Measurements from ENCODE around the gene OAF. TPM values are rescaled to one million over a fixed set of nuclear protein-coding genes. Genes with fewer than 3 reads are reported as not detected.

Gene OAF
- total and polyA plus RNA-seq, 2 donors (not counting 1 experiment from before 2014, with no cell fraction given), result 1.3 to 1.9 TPM

DNA sequence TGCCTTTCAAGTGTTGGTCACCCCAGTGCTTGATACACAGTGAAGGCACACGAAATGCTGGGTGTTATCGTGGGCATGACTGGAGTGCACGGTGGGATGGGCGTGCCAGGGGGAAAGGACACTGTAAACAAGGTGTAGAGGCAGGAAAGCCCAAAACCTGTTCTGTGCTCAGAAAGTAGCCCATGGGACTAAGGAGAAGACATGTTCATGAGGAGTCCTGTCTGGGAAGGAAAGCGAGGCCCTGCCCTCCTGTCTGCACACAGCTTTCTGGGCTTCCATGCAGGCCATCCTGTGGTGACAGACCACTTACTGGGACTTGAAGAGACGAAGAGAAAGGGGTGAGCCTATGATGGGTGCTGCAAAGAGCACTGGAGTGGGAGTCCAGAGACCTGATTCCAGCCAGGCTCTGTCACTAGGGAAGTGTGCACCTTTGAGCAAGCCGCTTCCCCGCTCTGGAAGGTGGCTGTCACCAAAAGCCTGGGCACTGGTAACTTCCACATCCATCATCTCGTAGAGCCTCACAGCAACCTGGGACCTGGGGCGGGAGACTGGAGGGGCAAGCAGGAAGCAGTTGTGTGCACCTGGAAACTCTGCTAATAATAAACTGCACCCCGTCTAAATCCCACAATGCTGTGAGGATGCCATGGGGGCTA lies 28.3 kb downstream of the OAF start:
- intact Hi-C loops (cut with micrococcal nuclease), result no loop called here
- no peaks in the 10 kb centered on the region for H3K9me3 Mint-ChIP-seq (ENCODE audit: insufficient read depth)
- H3K9ac ChIP-seq (ENCODE audit: low read length), result no peak overlapping the region

More for the DNA sequence above, 28.3 kb downstream of the OAF start:
- H3K27ac ChIP-seq (ENCODE audit: low read length in 2 of 2), result no peak overlapping the region
- peaks cover 0 to 52% (median 10%) of the 10 kb centered on the region in 4 experiments for H3K27me3 ChIP-seq (replicated peaks in 1 of 4; ENCODE audit: control extremely low read depth in 1 of 4, control insufficient read depth in 3 of 4, insufficient read depth in 4 of 4, low read length in 3 of 4)
- H3K36me3 ChIP-seq (replicated peaks in 1 of 2; ENCODE audit: control extremely low read depth in 1 of 2, control insufficient read depth in 1 of 2, extremely low read depth in 1 of 2, insufficient read depth in 2 of 2, low read length in 1 of 2), result no peaks in the 10 kb centered on the region
- no peak overlapping the region for H3K4me2 ChIP-seq (replicated peaks; ENCODE audit: low read depth, low read length, poor library complexity, severe bottlenecking)
- H3K4me3 ChIP-seq (ENCODE audit: control extremely low read depth in 1 of 5, extremely low read depth in 1 of 5, insufficient read depth in 1 of 5, low read depth in 2 of 5, low read length in 4 of 5), result no peak overlapping the region
- Mint-ChIP-seq H3K4me1 (no peaks in the 10 kb centered on the region), H3K27me3 (peaks cover 66% of the 10 kb centered on the region), H3K4me3 (no peak overlapping the region), H3K27ac (no peak overlapping the region)
- no peaks in the 10 kb centered on the region for H3K4me1 ChIP-seq (ENCODE audit: control insufficient read depth in 2 of 2, insufficient read depth in 2 of 2, low read length in 2 of 2)
- H4K20me1 ChIP-seq (ENCODE audit: control insufficient read depth, insufficient read depth, low read length, poor library complexity, severe bottlenecking), result no peaks in the 10 kb centered on the region
- H2AFZ ChIP-seq (ENCODE audit: insufficient read depth, low read depth, low read length, poor library complexity, severe bottlenecking), result no peak overlapping the region
- ChIA-PET POLR2A (no interaction called here), CTCF (no interaction called here)
- H3K9me3 ChIP-seq (ENCODE audit: control extremely low read depth in 1 of 3, control insufficient read depth in 2 of 3, insufficient read depth in 1 of 3, low read length in 2 of 3), result peaks cover 0 to 3% (median 0%) of the 10 kb centered on the region in 3 donors
- no peak for TF ChIP-seq EZH2 (IDR thresholded peaks at IDR 0.05; ENCODE audit: borderline replicate concordance, insufficient read depth, low read depth, low read length, poor library complexity, severe bottlenecking)
- TF ChIP-seq, protein P1, sequence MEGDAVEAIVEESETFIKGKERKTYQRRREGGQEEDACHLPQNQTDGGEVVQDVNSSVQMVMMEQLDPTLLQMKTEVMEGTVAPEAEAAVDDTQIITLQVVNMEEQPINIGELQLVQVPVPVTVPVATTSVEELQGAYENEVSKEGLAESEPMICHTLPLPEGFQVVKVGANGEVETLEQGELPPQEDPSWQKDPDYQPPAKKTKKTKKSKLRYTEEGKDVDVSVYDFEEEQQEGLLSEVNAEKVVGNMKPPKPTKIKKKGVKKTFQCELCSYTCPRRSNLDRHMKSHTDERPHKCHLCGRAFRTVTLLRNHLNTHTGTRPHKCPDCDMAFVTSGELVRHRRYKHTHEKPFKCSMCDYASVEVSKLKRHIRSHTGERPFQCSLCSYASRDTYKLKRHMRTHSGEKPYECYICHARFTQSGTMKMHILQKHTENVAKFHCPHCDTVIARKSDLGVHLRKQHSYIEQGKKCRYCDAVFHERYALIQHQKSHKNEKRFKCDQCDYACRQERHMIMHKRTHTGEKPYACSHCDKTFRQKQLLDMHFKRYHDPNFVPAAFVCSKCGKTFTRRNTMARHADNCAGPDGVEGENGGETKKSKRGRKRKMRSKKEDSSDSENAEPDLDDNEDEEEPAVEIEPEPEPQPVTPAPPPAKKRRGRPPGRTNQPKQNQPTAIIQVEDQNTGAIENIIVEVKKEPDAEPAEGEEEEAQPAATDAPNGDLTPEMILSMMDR (IDR thresholded peaks at IDR 0.05), result no peak
- DNase-seq, result no peak
- H3K79me2 ChIP-seq (ENCODE audit: control insufficient read depth, insufficient read depth, low read length), result no peaks in the 10 kb centered on the region
- WGBS (ENCODE audit: insufficient coverage), result 88% methylated on average over 9 of the region's 11 CpGs
- no peak for ATAC-seq (ENCODE audit: low read depth)
